Measurements from ENCODE around the gene NUDT19.

Gene NUDT19

GRCh38 chr19:32662186-32662585 is 29.4 kb upstream of the NUDT19 start:
- Mint-ChIP-seq H3K9me3 (no peaks in the 10 kb centered on the region), H3K27me3 (no peaks in the 10 kb centered on the region), H3K27ac (no peak overlapping the region), H3K36me3 (ENCODE audit: insufficient read depth) (peaks cover 32% of the 10 kb centered on the region), H3K4me1 (ENCODE audit: low read depth in 2 of 2) (peaks cover 7 to 17% of the 10 kb centered on the region in 2 donors), H3K4me3 (no peak overlapping the region)
- DNase-seq (no peak), ATAC-seq (replicated peaks) (no peak)

GRCh38 chr19:32666084-32666483 is 25.5 kb upstream of the NUDT19 start:
- DNase-seq (no peak), ATAC-seq (replicated peaks) (no peak)
- Mint-ChIP-seq H3K27me3 (no peaks in the 10 kb centered on the region), H3K4me3 (no peak overlapping the region), H3K9me3 (no peaks in the 10 kb centered on the region), H3K36me3 (ENCODE audit: insufficient read depth) (peaks cover 34% of the 10 kb centered on the region), H3K27ac (no peak overlapping the region), H3K4me1 (ENCODE audit: low read depth in 2 of 2) (peaks cover 20 to 37% of the 10 kb centered on the region in 2 donors)

DNA sequence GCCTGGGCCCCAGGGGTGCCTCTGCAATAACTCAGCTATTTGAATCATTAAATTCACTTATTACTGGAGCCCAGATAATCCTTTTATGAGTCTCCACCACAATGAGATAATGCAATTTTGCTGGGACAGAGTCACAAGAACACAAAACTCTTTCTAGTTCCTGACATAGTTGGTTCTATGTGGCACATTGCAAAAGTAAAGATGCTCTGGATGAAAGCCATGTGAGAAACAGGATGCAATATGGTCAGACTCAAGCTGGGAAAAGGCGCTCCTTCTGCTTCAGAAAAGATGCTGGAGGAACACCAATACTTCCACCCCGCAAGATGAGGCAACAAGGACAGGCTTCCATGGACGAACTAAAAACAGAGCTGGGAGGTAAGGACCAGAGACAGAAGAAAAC is 22.3 kb upstream of the NUDT19 start:
- no peaks in the 10 kb centered on the region for H3K9me3 Mint-ChIP-seq
- DNase-seq (no peak), ATAC-seq (replicated peaks) (no peak)
- H3K27ac Mint-ChIP-seq = peak overlapping the region in 1 of 2 donors; percentile 23
- H3K27me3 Mint-ChIP-seq = no peaks in the 10 kb centered on the region
- peaks cover 34% of the 10 kb centered on the region for H3K36me3 Mint-ChIP-seq (ENCODE audit: insufficient read depth)
- peaks cover 38 to 54% of the 10 kb centered on the region in 2 donors for H3K4me1 Mint-ChIP-seq (ENCODE audit: low read depth in 2 of 2)
- H3K4me3 Mint-ChIP-seq = no peak overlapping the region

DNA sequence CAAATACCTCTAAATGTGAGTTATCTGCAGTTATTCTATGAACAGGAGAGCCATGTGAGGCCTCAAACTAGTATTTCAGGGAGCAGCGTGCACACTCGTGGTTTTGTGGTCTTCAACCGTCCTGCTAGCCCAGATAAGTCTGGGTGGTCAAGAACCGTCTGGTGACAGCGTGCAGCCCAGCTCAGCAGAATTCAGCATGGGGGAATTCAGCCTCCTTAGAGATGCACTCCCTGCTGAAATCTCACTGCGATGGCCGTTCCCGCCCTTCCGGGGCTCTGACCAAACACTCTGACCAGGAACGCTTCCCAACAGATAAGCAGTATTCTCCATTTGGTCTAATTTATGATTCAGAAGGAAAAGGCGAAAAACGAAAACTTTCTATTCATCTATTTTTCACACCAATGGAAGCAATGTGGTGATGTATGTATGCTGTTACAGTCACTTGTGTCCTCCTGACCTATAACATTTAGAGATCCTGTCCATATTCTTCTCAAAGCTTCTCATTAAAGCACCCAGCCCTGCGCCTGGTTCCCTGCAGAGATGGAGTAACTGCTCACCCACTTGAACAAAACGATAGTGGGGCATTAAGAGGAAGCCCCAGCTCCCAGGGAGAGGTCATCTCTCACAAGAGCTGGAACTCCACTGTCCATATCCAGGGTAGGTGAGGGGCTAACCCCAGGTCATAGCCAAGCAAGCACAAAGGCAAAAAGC is 19.6 kb upstream of the NUDT19 start:
- no peak overlapping the region for H3K27ac Mint-ChIP-seq
- H3K27me3 Mint-ChIP-seq = peaks cover 0 to 1% of the 10 kb centered on the region in 2 donors
- H3K4me3 Mint-ChIP-seq = peak overlapping the region in 1 of 2 donors; percentile 27
- peaks cover 39 to 50% of the 10 kb centered on the region in 2 donors for H3K4me1 Mint-ChIP-seq (ENCODE audit: low read depth in 2 of 2)
- no peaks in the 10 kb centered on the region for H3K9me3 Mint-ChIP-seq
- ATAC-seq (replicated peaks) (no peak), DNase-seq (no peak)
- peaks cover 17% of the 10 kb centered on the region for H3K36me3 Mint-ChIP-seq (ENCODE audit: insufficient read depth)

- peak overlapping the region; percentile 89 to 90 for H3K4me3 Mint-ChIP-seq
- DNase-seq = no peak
- ATAC-seq (replicated peaks) = no peak
- no peaks in the 10 kb centered on the region for H3K9me3 Mint-ChIP-seq
- peak overlapping the region in 1 of 2 donors; percentile 30 for H3K27ac Mint-ChIP-seq
- H3K36me3 Mint-ChIP-seq (ENCODE audit: insufficient read depth) = peaks cover 13% of the 10 kb centered on the region
- H3K4me1 Mint-ChIP-seq (ENCODE audit: low read depth in 2 of 2) = peaks cover 45 to 50% of the 10 kb centered on the region in 2 donors
- peaks cover 4 to 9% of the 10 kb centered on the region in 2 donors for H3K27me3 Mint-ChIP-seq
These were observed 18.8 kb upstream of the NUDT19 start for GRCh38 chr19:32672841-32673240.

- Mint-ChIP-seq H3K9me3 (no peaks in the 10 kb centered on the region), H3K27ac (peak overlapping the region in 1 of 2 donors; percentile 30), H3K27me3 (peaks cover 4 to 10% of the 10 kb centered on the region in 2 donors), H3K36me3 (ENCODE audit: insufficient read depth) (peaks cover 13% of the 10 kb centered on the region), H3K4me1 (ENCODE audit: low read depth in 2 of 2) (peaks cover 44% of the 10 kb centered on the region in 2 donors), H3K4me3 (peak overlapping the region; percentile 89 to 90)
- DNase-seq = no peak
- ATAC-seq (replicated peaks) = no peak
These were observed 18.0 kb upstream of the NUDT19 start for GRCh38 chr19:32673573-32673972.

- H3K4me1 Mint-ChIP-seq (ENCODE audit: low read depth in 2 of 2) = peaks cover 39% of the 10 kb centered on the region in 2 donors
- DNase-seq (peak in 1 of 3 experiments; percentile 27), ATAC-seq (replicated peaks) (no peak)
These were observed 17.3 kb upstream of the NUDT19 start for GRCh38 chr19:32674153-32674930.

GRCh38 chr19:32674931-32675719 is 16.5 kb upstream of the NUDT19 start, which contains the start of gene ANKRD27:
Gene ANKRD27 (minus strand): TSS chr19:32675180. CDS start chr19:32659015, 16,165 bp downstream.
- Mint-ChIP-seq H3K36me3 (ENCODE audit: insufficient read depth) (peaks cover 9% of the 10 kb centered on the region), H3K4me1 (ENCODE audit: low read depth in 2 of 2) (peaks cover 31 to 32% of the 10 kb centered on the region in 2 donors), H3K9me3 (no peaks in the 10 kb centered on the region), H3K4me3 (peak within 1 kb of the TSS; percentile 89 to 90), H3K27me3 (peaks cover 4 to 10% of the 10 kb centered on the region in 2 donors), H3K27ac (peak within 1 kb of the TSS; percentile 30 to 79)
- DNase-seq (peak; percentile 97 to 98 (median 98)), ATAC-seq (replicated peaks) (peak; percentile 88)

More at GRCh38 chr19:32674153-32674930, 17.3 kb upstream of the NUDT19 start:
- Mint-ChIP-seq H3K4me3 (peak overlapping the region; percentile 89 to 90), H3K27ac (peak overlapping the region; percentile 30 to 79), H3K36me3 (ENCODE audit: insufficient read depth) (peaks cover 9% of the 10 kb centered on the region), H3K9me3 (no peaks in the 10 kb centered on the region), H3K27me3 (peaks cover 4 to 10% of the 10 kb centered on the region in 2 donors)

DNA sequence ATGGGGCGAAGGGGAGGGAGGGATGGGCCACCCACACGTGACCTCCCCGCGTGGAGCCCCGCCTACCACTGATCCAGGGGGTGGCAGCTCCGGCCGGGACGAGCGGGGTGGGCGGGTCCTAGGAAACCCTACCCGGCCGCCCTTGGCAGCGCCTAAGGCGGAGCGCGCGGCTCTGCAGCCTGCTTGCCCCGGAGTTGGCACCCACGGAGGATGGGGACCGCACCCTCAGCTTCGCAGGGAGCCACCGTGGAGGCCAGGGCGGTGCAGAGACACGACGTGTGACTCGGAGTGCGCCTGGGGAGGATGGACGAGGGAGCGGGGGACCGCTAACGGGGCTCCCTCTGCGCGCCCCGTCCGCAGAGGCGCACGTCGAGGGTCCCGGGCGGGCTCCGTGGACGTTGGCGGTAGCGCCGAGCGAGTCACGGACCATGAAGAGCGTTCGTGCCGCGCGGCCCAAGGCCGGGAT is 15.9 kb upstream of the NUDT19 start, which contains the start of gene RGS9BP:
TSS of gene RGS9BP (plus strand) at position 129 of the 466 bp plus-strand sequence. CDS start 416 bp downstream, outside the sequence.
- H3K4me3 Mint-ChIP-seq = peak within 1 kb of the TSS; percentile 83 to 88
- H3K27me3 Mint-ChIP-seq = peaks cover 4 to 10% of the 10 kb centered on the region in 2 donors
- peak; percentile 45 to 56 (median 53) for DNase-seq
- H3K27ac Mint-ChIP-seq = peak within 1 kb of the TSS; percentile 21 to 69
- peaks cover 29 to 30% of the 10 kb centered on the region in 2 donors for H3K4me1 Mint-ChIP-seq (ENCODE audit: low read depth in 2 of 2)
- ATAC-seq (replicated peaks) = peak; percentile 45
- H3K36me3 Mint-ChIP-seq (ENCODE audit: insufficient read depth) = peaks cover 8% of the 10 kb centered on the region
- no peaks in the 10 kb centered on the region for H3K9me3 Mint-ChIP-seq

GRCh38 chr19:32676186-32676894 is 15.3 kb upstream of the NUDT19 start:
- Mint-ChIP-seq H3K4me3 (peak overlapping the region; percentile 83 to 88), H3K4me1 (ENCODE audit: low read depth in 2 of 2) (peaks cover 29 to 30% of the 10 kb centered on the region in 2 donors), H3K9me3 (no peaks in the 10 kb centered on the region), H3K27me3 (peaks cover 4 to 10% of the 10 kb centered on the region in 2 donors), H3K36me3 (ENCODE audit: insufficient read depth) (peaks cover 2% of the 10 kb centered on the region), H3K27ac (peak overlapping the region in 1 of 2 donors; percentile 69)
- ATAC-seq (replicated peaks) (no peak), DNase-seq (peak in 2 of 3 experiments; percentile 18 to 19)

- Mint-ChIP-seq H3K4me1 (ENCODE audit: low read depth in 2 of 2) (peaks cover 23 to 26% of the 10 kb centered on the region in 2 donors), H3K9me3 (no peaks in the 10 kb centered on the region), H3K36me3 (ENCODE audit: insufficient read depth) (no peaks in the 10 kb centered on the region), H3K27me3 (peaks cover 4 to 10% of the 10 kb centered on the region in 2 donors), H3K4me3 (peak overlapping the region; percentile 51), H3K27ac (no peak overlapping the region)
- no peak for DNase-seq
- no peak for ATAC-seq (replicated peaks)
These were observed 14.7 kb upstream of the NUDT19 start for GRCh38 chr19:32676895-32677359.

DNA sequence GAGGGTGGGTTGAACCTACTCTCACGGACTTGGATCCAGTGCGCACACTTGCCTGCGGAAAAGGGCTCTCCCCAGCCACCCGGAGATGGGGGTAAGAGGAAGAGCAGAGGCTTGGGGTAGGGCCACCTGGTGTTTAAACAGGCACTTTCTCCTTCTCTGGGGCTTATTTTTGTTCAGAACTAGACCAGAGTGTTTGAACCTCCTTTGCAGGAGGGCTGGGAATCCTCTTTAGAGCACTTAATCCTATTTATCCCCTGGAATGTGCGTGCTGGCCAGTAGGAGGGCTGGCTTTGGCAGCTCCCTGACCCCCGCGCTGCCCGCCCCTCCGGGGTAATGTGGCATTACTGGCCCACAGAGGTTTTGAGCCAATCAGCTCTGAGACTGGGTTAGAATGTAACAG is 14.0 kb upstream of the NUDT19 start:
- peaks cover 16 to 21% of the 10 kb centered on the region in 2 donors for H3K4me1 Mint-ChIP-seq (ENCODE audit: low read depth in 2 of 2)
- ATAC-seq (replicated peaks) = no peak
- no peaks in the 10 kb centered on the region for H3K36me3 Mint-ChIP-seq (ENCODE audit: insufficient read depth)
- peaks cover 4 to 10% of the 10 kb centered on the region in 2 donors for H3K27me3 Mint-ChIP-seq
- no peaks in the 10 kb centered on the region for H3K9me3 Mint-ChIP-seq
- H3K4me3 Mint-ChIP-seq = peak overlapping the region in 1 of 2 donors; percentile 51
- no peak overlapping the region for H3K27ac Mint-ChIP-seq
- no peak for DNase-seq
